Stomach (tissue), 4 donors: ENCODE results near the gene CD96.

ENCODE experiments used
- POLR2A ChIP-seq, 4 donors: fragments of 450-650 bp; IDR thresholded peaks; one replicate each; pipeline ENCODE4 v1.6.1; 2016; ENCODE audit warnings: antibody characterized with exemption in 4 of 4, control low read depth in 2 of 4, mild to moderate bottlenecking in 1 of 4, moderate library complexity in 1 of 4
- POLR2AphosphoS5 ChIP-seq, 3 donors: sonication (generic); formaldehyde crosslinking; IDR thresholded peaks; one replicate each; pipeline ENCODE4 v1.6.1; 2016; ENCODE audit warnings: antibody characterized with exemption in 3 of 3
- TF ChIP-seq, protein P1 (sequence below), 7 experiments: fragments of 450-650 bp in 4 of 7; fragments of 200-600 bp in 3 of 7; sonication (generic) in 3 of 7; IDR thresholded peaks; one replicate each; pipeline ENCODE4 v1.5.1; 2016 to 2019; ENCODE audit warnings: antibody characterized with exemption in 7 of 7, control low read depth in 2 of 7, mild to moderate bottlenecking in 1 of 7

DNA sequence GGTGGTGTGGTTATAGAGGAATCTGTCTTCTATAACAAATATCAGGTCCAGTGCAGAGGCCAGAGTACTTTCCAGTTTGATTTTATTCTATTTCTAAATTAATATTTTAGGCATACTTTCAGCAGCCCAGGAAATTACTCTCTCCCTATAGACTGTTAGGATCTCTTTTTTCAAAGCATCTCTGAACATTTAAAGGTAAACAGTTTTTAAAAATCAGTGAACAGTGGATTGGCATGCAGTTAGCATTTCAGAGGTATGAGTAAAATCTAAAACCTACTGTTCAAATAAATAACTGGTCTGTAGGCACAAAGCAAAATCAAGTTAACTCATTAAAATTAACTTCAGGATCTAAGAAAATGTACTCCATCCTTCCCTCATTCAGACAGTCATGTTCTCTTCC, 50.1 kb downstream of the CD96 start:
- TF ChIP-seq, protein P1, sequence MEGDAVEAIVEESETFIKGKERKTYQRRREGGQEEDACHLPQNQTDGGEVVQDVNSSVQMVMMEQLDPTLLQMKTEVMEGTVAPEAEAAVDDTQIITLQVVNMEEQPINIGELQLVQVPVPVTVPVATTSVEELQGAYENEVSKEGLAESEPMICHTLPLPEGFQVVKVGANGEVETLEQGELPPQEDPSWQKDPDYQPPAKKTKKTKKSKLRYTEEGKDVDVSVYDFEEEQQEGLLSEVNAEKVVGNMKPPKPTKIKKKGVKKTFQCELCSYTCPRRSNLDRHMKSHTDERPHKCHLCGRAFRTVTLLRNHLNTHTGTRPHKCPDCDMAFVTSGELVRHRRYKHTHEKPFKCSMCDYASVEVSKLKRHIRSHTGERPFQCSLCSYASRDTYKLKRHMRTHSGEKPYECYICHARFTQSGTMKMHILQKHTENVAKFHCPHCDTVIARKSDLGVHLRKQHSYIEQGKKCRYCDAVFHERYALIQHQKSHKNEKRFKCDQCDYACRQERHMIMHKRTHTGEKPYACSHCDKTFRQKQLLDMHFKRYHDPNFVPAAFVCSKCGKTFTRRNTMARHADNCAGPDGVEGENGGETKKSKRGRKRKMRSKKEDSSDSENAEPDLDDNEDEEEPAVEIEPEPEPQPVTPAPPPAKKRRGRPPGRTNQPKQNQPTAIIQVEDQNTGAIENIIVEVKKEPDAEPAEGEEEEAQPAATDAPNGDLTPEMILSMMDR (IDR thresholded peaks at IDR 0.05) = no peak
- TF ChIP-seq POLR2AphosphoS5 (IDR thresholded peaks at IDR 0.05) = no peak
- TF ChIP-seq POLR2A (IDR thresholded peaks at IDR 0.05) = no peak
